HG03558 (cell line): ENCODE measurements around the gene TFR2.

Experiments
- ATAC-seq: cut with Tn5 transposase; IDR thresholded peaks from one replicate; pipeline ENCODE4 v1.9.1; 2021; ENCODE audit warnings: moderate number of reproducible peaks; ENCODE audit not compliant: unreplicated experiment; ENCODE audit errors: extremely low read depth

Gene TFR2

GRCh38 chr7:100620804-100621203 lies 20.5 kb downstream of the TFR2 start:
- no peak for ATAC-seq

- ATAC-seq, result no peak
Observed at GRCh38 chr7:100620239-100620638, 21.1 kb downstream of the TFR2 start.

GRCh38 chr7:100614308-100614861 lies 27.0 kb downstream of the TFR2 start:
- no peak for ATAC-seq

GRCh38 chr7:100613412-100614175 lies 27.8 kb downstream of the TFR2 start:
- no peak for ATAC-seq

GRCh38 chr7:100612730-100613390 lies 28.5 kb downstream of the TFR2 start:
- no peak for ATAC-seq

- peak; percentile 84 for ATAC-seq
Observed at GRCh38 chr7:100611983-100612729, 29.2 kb downstream of the TFR2 start, which contains the start of gene MOSPD3. MOSPD3 (plus strand) TSS chr7:100612540; CDS start chr7:100612792, 252 bp downstream.

- ATAC-seq, result no peak
Observed at GRCh38 chr7:100609958-100610357, 31.4 kb downstream of the TFR2 start.

GRCh38 chr7:100607111-100607510 lies 34.2 kb downstream of the TFR2 start:
- ATAC-seq, result no peak

- no peak for ATAC-seq
Observed at GRCh38 chr7:100606313-100606712, 35.0 kb downstream of the TFR2 start.

- no peak for ATAC-seq
Observed at GRCh38 chr7:100604976-100605911, 36.1 kb downstream of the TFR2 start.

GRCh38 chr7:100604028-100604975 lies 37.0 kb downstream of the TFR2 start:
- no peak for ATAC-seq

GRCh38 chr7:100603726-100604027 lies 37.7 kb downstream of the TFR2 start:
- ATAC-seq, result no peak

- ATAC-seq, result no peak
Observed at GRCh38 chr7:100602889-100603725, 38.2 kb downstream of the TFR2 start.

- no peak for ATAC-seq
Observed at GRCh38 chr7:100600730-100601038, 40.7 kb downstream of the TFR2 start.

- ATAC-seq, result no peak
Observed at GRCh38 chr7:100599911-100600729, 41.2 kb downstream of the TFR2 start.

- no peak for ATAC-seq
Observed at GRCh38 chr7:100598425-100598824, 42.9 kb downstream of the TFR2 start.

- ATAC-seq, result no peak
Observed at GRCh38 chr7:100595188-100595587, 46.2 kb downstream of the TFR2 start.
